ENCODE results near the gene TPPP2.

- no peak for TF ChIP-seq POLR2A (IDR thresholded peaks at IDR 0.05; ENCODE audit: low read depth, low read length)
- no peak for TF ChIP-seq NR2C1 (IDR thresholded peaks at IDR 0.05)
Measured at GRCh38 chr14:21001218-21001617, 28.8 kb upstream of the TPPP2 start.

All from GM12878 (cell line).